AG09309 (cell line): ENCODE data around the gene SGF29.

Experiments
- DNase-seq: peaks from one replicate; pipeline ENCODE4 v3.0.0-alpha.2; 2010; ENCODE audit warnings: low read depth
- H3K4me3 ChIP-seq: 2 replicates; pipeline ENCODE4 v1.5.1; 2011; ENCODE audit warnings: mild to moderate bottlenecking, low read depth, low read length, moderate library complexity; ENCODE audit not compliant: control insufficient read depth
- TF ChIP-seq, protein P1 (sequence below): IDR thresholded peaks from 2 replicates; pipeline ENCODE4 v1.5.1; 2011; ENCODE audit warnings: mild to moderate bottlenecking, low read depth, low read length, inconsistent platforms; ENCODE audit not compliant: insufficient read depth, control insufficient read depth; ENCODE audit errors: missing control alignments

Gene SGF29

DNA sequence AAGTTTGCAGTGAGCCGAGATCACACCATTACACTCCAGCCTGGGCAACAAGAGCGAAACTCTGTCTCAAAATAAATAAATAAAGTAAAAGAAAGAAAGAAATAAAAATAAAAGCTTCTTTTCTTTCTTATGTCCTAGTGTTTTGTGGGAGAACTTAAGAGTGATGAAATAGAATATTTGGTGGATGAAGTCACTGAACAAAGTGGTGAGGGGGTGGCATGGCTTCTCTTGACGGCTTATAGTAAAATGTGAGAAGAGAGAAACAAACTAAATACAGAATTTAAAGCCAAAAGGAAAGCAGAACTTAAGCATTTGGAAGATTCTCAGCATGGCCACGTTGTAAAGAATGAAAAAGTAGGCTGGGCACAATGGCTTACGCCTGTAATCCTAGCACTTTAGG is 15.3 kb downstream of the SGF29 start:
- DNase-seq, result no peak
- TF ChIP-seq, protein P1, sequence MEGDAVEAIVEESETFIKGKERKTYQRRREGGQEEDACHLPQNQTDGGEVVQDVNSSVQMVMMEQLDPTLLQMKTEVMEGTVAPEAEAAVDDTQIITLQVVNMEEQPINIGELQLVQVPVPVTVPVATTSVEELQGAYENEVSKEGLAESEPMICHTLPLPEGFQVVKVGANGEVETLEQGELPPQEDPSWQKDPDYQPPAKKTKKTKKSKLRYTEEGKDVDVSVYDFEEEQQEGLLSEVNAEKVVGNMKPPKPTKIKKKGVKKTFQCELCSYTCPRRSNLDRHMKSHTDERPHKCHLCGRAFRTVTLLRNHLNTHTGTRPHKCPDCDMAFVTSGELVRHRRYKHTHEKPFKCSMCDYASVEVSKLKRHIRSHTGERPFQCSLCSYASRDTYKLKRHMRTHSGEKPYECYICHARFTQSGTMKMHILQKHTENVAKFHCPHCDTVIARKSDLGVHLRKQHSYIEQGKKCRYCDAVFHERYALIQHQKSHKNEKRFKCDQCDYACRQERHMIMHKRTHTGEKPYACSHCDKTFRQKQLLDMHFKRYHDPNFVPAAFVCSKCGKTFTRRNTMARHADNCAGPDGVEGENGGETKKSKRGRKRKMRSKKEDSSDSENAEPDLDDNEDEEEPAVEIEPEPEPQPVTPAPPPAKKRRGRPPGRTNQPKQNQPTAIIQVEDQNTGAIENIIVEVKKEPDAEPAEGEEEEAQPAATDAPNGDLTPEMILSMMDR, result no peak

DNA sequence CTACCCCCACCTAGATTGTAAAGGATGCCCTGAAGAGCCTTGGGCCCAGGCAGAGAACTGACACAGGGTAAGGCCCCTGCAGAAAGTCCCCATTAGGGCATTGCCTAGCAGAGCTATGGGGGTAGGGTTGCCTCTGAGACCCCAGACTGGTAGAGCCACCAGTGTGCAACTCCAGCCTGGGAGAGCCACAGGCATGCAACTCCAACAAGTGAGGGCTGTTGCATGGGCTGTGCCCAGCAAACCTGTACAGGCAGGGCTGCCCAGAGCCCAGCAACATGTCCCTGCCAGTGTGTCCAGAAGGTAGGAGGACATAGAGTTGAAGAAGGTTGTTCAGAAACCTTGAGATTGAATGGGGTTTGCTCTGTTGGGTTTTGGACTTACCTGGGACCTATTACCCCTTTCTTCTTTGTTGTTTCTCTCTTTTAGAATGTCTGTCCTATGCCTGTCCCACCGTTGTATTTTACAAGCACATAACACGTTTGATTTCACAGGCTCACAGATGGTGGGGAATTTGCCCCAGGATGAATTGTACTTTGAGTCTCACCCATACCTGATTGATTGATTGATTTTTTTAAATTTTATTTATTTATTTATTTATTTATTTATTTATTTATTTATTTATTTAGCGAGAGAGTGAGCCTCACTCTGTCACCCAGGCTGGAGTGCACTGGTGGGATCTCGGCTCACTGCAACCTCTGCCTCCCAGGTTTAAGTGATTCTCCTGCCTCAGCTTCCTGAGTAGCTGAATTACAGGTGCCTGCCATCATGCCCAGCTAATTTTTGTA is 16.4 kb downstream of the SGF29 start:
- H3K4me3 ChIP-seq, result no peak overlapping the region
- DNase-seq, result no peak
- TF ChIP-seq, protein P1, result no peak

More for the DNA sequence above, 15.3 kb downstream of the SGF29 start:
- no peak overlapping the region for H3K4me3 ChIP-seq

DNA sequence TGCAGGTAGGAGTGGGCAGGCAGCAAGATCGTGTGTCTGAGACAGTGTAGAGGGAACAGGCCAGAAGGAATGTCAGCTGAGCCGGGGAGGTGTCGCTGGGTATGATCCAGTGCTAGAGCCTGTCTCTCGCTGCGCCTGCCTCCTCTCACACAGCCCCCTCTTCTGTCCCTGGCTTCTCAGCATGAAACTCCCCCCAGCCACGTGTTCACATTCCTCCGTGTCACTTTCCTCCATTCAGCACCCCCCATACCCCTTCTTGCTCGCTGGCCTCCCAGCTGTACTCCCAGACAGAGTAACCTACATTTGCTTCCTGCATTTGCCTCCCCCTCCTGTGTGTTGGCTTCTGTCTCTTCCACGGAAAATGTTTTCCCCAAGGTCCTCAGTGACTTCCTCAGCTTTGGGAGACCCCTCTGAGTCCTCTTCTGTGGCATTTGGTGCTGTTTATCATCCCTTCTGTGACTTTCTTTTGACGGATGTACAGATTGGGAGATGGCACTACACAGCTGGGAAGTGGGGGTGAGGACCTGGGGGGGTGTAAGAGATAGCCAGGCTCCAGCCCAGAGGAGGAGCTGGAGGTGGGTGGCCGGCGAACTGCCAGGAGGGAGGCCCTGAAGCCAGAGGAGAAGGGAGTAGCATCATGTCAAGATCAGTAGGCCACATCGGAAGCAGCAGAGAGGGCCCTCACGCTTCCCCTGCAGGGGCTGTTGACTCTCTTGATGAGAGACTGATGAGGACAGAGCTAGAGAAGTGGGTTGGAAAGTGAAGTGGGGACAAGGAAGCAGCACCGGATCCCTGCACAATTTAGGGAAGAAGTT is 19.2 kb downstream of the SGF29 start:
- TF ChIP-seq, protein P1, result no peak
- H3K4me3 ChIP-seq, result no peak overlapping the region
- DNase-seq, result no peak

DNA sequence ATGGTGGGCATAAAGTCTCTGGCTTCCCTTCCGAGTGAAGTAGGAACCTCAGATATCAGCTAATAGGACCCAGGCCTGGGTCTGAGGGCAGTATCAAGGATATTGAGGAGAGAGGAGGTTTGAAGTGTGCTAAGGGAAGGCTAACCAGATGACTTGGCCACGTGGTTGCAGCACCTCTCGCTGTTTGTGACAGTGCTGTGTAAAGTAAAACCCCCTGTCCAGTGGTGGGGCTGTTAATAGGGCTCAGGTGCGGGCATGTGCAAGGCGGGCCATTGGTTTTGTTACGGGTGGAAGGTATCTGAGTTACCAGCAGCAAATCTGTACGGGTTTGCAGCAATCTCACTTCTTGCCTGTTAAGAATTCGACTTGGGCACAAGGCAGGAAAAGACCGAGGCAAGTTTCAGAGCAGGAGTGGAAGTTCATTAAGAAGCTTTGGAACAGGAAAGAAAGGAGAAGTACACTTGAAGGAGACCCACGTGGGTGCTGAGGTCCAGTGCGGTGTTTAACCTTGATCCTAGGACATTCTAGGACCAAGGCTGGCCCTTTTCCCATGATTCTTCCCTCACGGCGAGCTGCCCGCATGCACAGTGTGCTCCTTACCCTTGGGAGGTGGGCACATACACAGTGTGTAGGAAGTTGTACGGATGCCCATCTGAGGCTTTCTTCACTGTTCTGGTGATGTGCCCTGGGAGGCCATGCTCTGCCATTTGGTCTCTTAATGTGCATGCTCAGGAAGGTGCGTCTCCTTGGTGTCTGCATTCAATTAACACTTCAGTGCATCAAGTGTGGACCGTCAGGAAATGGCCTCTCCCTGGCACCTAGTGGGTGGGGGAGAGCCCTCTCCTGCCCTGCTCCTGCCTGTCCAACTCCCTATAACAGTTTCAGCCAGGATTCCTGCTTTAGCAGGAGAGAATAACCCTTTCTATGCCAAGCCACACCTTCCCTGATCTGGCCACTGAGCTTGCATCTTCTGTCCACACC is 20.3 kb downstream of the SGF29 start:
- DNase-seq, result no peak
- no peak overlapping the region for H3K4me3 ChIP-seq

DNA sequence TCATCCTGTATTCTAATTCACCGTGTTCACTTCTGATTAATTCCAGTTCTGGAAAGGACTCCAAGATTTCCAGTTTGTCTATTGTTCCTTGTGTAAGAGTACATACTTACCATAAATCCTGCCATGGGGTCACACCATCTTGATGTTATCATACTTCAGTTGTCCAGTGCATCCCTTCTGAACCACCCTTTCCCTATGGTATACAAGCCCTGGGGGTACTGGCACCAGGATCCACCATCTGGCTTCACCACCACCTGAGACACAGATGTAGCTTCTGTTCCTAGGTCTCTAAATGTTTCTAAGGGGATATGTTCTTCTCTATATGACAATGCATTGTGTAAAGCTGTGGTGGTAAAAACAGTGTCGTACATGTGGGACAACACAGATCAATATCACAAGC is 21.2 kb downstream of the SGF29 start:
- H3K4me3 ChIP-seq, result no peak overlapping the region
- TF ChIP-seq, protein P1, result no peak
- no peak for DNase-seq

More for the DNA sequence above, 20.3 kb downstream of the SGF29 start:
- TF ChIP-seq, protein P1, result no peak
